ENCODE data around the gene ZCCHC24.
"Not testable (repeated sequence)": the region's sequence is repeated elsewhere in the genome, so short reads cannot be mapped to it uniquely, and the experiment has no call there.

The ZCCHC24 gene

GRCh38 chr10:79346388-79347225, 98.8 kb downstream of the ZCCHC24 start:
- Mint-ChIP-seq H3K36me3 (no peaks in the 10 kb centered on the region), H3K4me1 (ENCODE audit: low read depth) (peaks cover 23% of the 10 kb centered on the region), H3K4me3 (peak overlapping the region; percentile 63), H3K27ac (peak overlapping the region; percentile 46), H3K27me3 (no peaks in the 10 kb centered on the region), H3K9me3 (ENCODE audit: low read depth) (no peaks in the 10 kb centered on the region)

- Mint-ChIP-seq H3K36me3 (no peaks in the 10 kb centered on the region), H3K4me1 (ENCODE audit: low read depth) (peaks cover 23% of the 10 kb centered on the region), H3K27me3 (no peaks in the 10 kb centered on the region), H3K27ac (peak overlapping the region; percentile 46), H3K9me3 (ENCODE audit: low read depth) (no peaks in the 10 kb centered on the region), H3K4me3 (no peak overlapping the region)
Observed at GRCh38 chr10:79346012-79346340, 99.4 kb downstream of the ZCCHC24 start.

GRCh38 chr10:79345241-79346011, 100.0 kb downstream of the ZCCHC24 start:
- H3K27ac Mint-ChIP-seq: no peak overlapping the region
- no peaks in the 10 kb centered on the region for H3K36me3 Mint-ChIP-seq
- no peaks in the 10 kb centered on the region for H3K9me3 Mint-ChIP-seq (ENCODE audit: low read depth)
- H3K4me1 Mint-ChIP-seq (ENCODE audit: low read depth): peaks cover 23% of the 10 kb centered on the region
- no peaks in the 10 kb centered on the region for H3K27me3 Mint-ChIP-seq
- H3K4me3 Mint-ChIP-seq: no peak overlapping the region

GRCh38 chr10:79344502-79345195, 100.8 kb downstream of the ZCCHC24 start:
- no peaks in the 10 kb centered on the region for H3K27me3 Mint-ChIP-seq
- peaks cover 18% of the 10 kb centered on the region for H3K4me1 Mint-ChIP-seq (ENCODE audit: low read depth)
- no peak overlapping the region for H3K27ac Mint-ChIP-seq
- H3K36me3 Mint-ChIP-seq: no peaks in the 10 kb centered on the region
- H3K4me3 Mint-ChIP-seq: no peak overlapping the region
- no peaks in the 10 kb centered on the region for H3K9me3 Mint-ChIP-seq (ENCODE audit: low read depth)

- H3K4me3 Mint-ChIP-seq: no peak overlapping the region
- peaks cover 6% of the 10 kb centered on the region for H3K4me1 Mint-ChIP-seq (ENCODE audit: low read depth)
- no peaks in the 10 kb centered on the region for H3K36me3 Mint-ChIP-seq
- no peak overlapping the region for H3K27ac Mint-ChIP-seq
- H3K9me3 Mint-ChIP-seq (ENCODE audit: low read depth): no peaks in the 10 kb centered on the region
- H3K27me3 Mint-ChIP-seq: no peaks in the 10 kb centered on the region
Observed at GRCh38 chr10:79342811-79343561, 102.4 kb downstream of the ZCCHC24 start.

GRCh38 chr10:79342295-79342761, 103.1 kb downstream of the ZCCHC24 start:
- Mint-ChIP-seq H3K36me3 (no peaks in the 10 kb centered on the region), H3K27ac (no peak overlapping the region), H3K9me3 (ENCODE audit: low read depth) (no peaks in the 10 kb centered on the region), H3K4me1 (ENCODE audit: low read depth) (peaks cover 6% of the 10 kb centered on the region), H3K27me3 (no peaks in the 10 kb centered on the region), H3K4me3 (no peak overlapping the region)

- Mint-ChIP-seq H3K4me3 (no peak overlapping the region), H3K4me1 (ENCODE audit: low read depth) (no peaks in the 10 kb centered on the region), H3K27me3 (no peaks in the 10 kb centered on the region), H3K27ac (peak overlapping the region; percentile 41), H3K36me3 (no peaks in the 10 kb centered on the region), H3K9me3 (ENCODE audit: low read depth) (no peaks in the 10 kb centered on the region)
Observed at GRCh38 chr10:79340646-79341244, 104.7 kb downstream of the ZCCHC24 start.

- H3K4me1 Mint-ChIP-seq (ENCODE audit: low read depth): peaks cover 5% of the 10 kb centered on the region
- no peak overlapping the region for H3K27ac Mint-ChIP-seq
- no peaks in the 10 kb centered on the region for H3K27me3 Mint-ChIP-seq
- H3K4me3 Mint-ChIP-seq: no peak overlapping the region
- no peaks in the 10 kb centered on the region for H3K9me3 Mint-ChIP-seq (ENCODE audit: low read depth)
- no peaks in the 10 kb centered on the region for H3K36me3 Mint-ChIP-seq
Observed at GRCh38 chr10:79339266-79339665, 106.2 kb downstream of the ZCCHC24 start.

GRCh38 chr10:79337783-79338469, 107.5 kb downstream of the ZCCHC24 start:
- H3K27ac Mint-ChIP-seq; H3K36me3 Mint-ChIP-seq; H3K4me3 Mint-ChIP-seq; H3K27me3 Mint-ChIP-seq; H3K9me3 Mint-ChIP-seq (ENCODE audit: low read depth): not testable (repeated sequence)
- H3K4me1 Mint-ChIP-seq (ENCODE audit: low read depth): peaks cover 15% of the 10 kb centered on the region

- H3K27ac Mint-ChIP-seq: no peak overlapping the region
- H3K36me3 Mint-ChIP-seq: no peaks in the 10 kb centered on the region
- no peaks in the 10 kb centered on the region for H3K27me3 Mint-ChIP-seq
- peaks cover 20% of the 10 kb centered on the region for H3K4me1 Mint-ChIP-seq (ENCODE audit: low read depth)
- no peak overlapping the region for H3K4me3 Mint-ChIP-seq
- no peaks in the 10 kb centered on the region for H3K9me3 Mint-ChIP-seq (ENCODE audit: low read depth)
Observed at GRCh38 chr10:79336739-79337138, 108.7 kb downstream of the ZCCHC24 start.

- Mint-ChIP-seq H3K27ac (no peak overlapping the region), H3K36me3 (no peaks in the 10 kb centered on the region), H3K4me3 (no peak overlapping the region), H3K27me3 (no peaks in the 10 kb centered on the region), H3K9me3 (ENCODE audit: low read depth) (no peaks in the 10 kb centered on the region), H3K4me1 (ENCODE audit: low read depth) (peaks cover 23% of the 10 kb centered on the region)
Observed at GRCh38 chr10:79336276-79336675, 109.1 kb downstream of the ZCCHC24 start.

- H3K9me3 Mint-ChIP-seq (ENCODE audit: low read depth): no peaks in the 10 kb centered on the region
- no peaks in the 10 kb centered on the region for H3K36me3 Mint-ChIP-seq
- H3K4me3 Mint-ChIP-seq: no peak overlapping the region
- peaks cover 27% of the 10 kb centered on the region for H3K4me1 Mint-ChIP-seq (ENCODE audit: low read depth)
- H3K27me3 Mint-ChIP-seq: no peaks in the 10 kb centered on the region
- H3K27ac Mint-ChIP-seq: peak overlapping the region; percentile 34
Observed at GRCh38 chr10:79335470-79336235, 109.8 kb downstream of the ZCCHC24 start.

- Mint-ChIP-seq H3K9me3 (ENCODE audit: low read depth) (no peaks in the 10 kb centered on the region), H3K4me3 (no peak overlapping the region), H3K27ac (peak overlapping the region; percentile 22)
Observed at GRCh38 chr10:79335094-79335469, 110.3 kb downstream of the ZCCHC24 start.

More at GRCh38 chr10:79335094-79335469, 110.3 kb downstream of the ZCCHC24 start:
- no peaks in the 10 kb centered on the region for H3K27me3 Mint-ChIP-seq
- no peaks in the 10 kb centered on the region for H3K36me3 Mint-ChIP-seq
- H3K4me1 Mint-ChIP-seq (ENCODE audit: low read depth): peaks cover 30% of the 10 kb centered on the region

Measured in activated naive CD8-positive, alpha-beta T cell (primary cell).